ENCODE results near the gene TMEM259.

DNA sequence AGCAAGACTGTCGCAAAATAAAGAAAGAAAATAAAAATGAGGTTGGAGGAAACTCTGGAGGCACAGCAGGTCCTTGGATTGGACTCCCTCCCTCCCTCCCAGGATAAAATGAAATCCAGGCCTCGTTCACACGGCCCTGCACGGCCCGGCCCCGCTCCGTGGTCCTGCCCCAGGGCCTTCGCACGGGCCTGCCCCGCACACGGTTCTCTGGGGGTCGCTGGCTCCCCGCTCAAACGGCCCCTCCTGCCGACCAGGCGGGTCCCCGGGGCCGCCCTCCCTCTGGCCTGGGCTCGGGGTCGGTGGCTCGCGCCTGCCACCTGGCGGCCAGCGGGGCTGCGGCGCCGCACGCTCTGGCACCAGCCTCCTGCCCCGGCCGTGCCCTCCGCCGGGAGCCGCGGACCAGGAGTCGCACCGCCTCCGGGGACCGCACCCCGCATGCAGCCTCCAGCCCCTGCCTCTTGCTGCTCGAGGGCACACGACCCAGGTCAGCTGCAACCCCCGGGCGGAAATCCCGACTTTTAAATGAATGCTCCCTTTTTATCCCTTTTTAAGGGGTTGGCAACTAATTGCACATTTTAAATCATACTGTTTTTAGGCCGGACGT, 38.3 kb downstream of the TMEM259 start:
- TF ChIP-seq, protein P1, sequence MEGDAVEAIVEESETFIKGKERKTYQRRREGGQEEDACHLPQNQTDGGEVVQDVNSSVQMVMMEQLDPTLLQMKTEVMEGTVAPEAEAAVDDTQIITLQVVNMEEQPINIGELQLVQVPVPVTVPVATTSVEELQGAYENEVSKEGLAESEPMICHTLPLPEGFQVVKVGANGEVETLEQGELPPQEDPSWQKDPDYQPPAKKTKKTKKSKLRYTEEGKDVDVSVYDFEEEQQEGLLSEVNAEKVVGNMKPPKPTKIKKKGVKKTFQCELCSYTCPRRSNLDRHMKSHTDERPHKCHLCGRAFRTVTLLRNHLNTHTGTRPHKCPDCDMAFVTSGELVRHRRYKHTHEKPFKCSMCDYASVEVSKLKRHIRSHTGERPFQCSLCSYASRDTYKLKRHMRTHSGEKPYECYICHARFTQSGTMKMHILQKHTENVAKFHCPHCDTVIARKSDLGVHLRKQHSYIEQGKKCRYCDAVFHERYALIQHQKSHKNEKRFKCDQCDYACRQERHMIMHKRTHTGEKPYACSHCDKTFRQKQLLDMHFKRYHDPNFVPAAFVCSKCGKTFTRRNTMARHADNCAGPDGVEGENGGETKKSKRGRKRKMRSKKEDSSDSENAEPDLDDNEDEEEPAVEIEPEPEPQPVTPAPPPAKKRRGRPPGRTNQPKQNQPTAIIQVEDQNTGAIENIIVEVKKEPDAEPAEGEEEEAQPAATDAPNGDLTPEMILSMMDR (conservative IDR thresholded peaks at IDR 0.05; ENCODE audit: low read depth in 2 of 2) = peak; percentile 66 to 90
- TF ChIP-seq POLR2AphosphoS5 (IDR thresholded peaks at IDR 0.05; ENCODE audit: low read depth) (no peak), ETS1 (IDR thresholded peaks at IDR 0.05) (no peak), ZNF331 (CRISPR knock-in tag; IDR thresholded peaks at IDR 0.05; ENCODE audit: low read depth) (no peak)

Data from GM23338 (cell line).